ENCODE measurements around the gene PI16.
"Not testable (repeated sequence)": the region's sequence is repeated elsewhere in the genome, so short reads cannot be mapped to it uniquely, and the experiment has no call there.

The PI16 gene

GRCh38 chr6:36975231-36976006 lies 20.9 kb downstream of the PI16 start:
- DNase-seq (ENCODE audit: low read depth in 3 of 3) = no peak

GRCh38 chr6:36976007-36976264 lies 21.4 kb downstream of the PI16 start:
- no peak for DNase-seq (ENCODE audit: low read depth in 3 of 3)

- no peak for DNase-seq (ENCODE audit: low read depth in 3 of 3)
Observed at GRCh38 chr6:36976509-36976908, 22.0 kb downstream of the PI16 start.

GRCh38 chr6:36976931-36977330 lies 22.4 kb downstream of the PI16 start:
- no peak for DNase-seq (ENCODE audit: low read depth in 3 of 3)

GRCh38 chr6:36977470-36977941 lies 23.0 kb downstream of the PI16 start:
- no peak for DNase-seq (ENCODE audit: low read depth in 3 of 3)

GRCh38 chr6:36978421-36979346 lies 24.1 kb downstream of the PI16 start:
- no peak for DNase-seq (ENCODE audit: low read depth in 3 of 3)

- DNase-seq (ENCODE audit: low read depth in 3 of 3) = no peak
Observed at GRCh38 chr6:36979347-36979742, 24.8 kb downstream of the PI16 start.

GRCh38 chr6:36980129-36980528 lies 25.6 kb downstream of the PI16 start:
- DNase-seq (ENCODE audit: low read depth in 3 of 3) = no peak

- DNase-seq (ENCODE audit: low read depth in 3 of 3) = no peak
Observed at GRCh38 chr6:36980876-36981619, 26.5 kb downstream of the PI16 start.

- no peak for DNase-seq (ENCODE audit: low read depth in 3 of 3)
Observed at GRCh38 chr6:36983538-36983937, 29.0 kb downstream of the PI16 start.

GRCh38 chr6:36984581-36985416 lies 30.3 kb downstream of the PI16 start:
- peak; percentile 17 to 60 (median 35) for DNase-seq (ENCODE audit: low read depth in 3 of 3)

GRCh38 chr6:36985417-36985807 lies 30.9 kb downstream of the PI16 start:
- DNase-seq (ENCODE audit: low read depth in 3 of 3) = no peak

GRCh38 chr6:36985808-36986703 lies 31.5 kb downstream of the PI16 start, which contains the start of gene MTCH1:
Gene MTCH1, minus strand, starts transcription at chr6:36986196. Its CDS starts 23 bp downstream, at chr6:36986173.
- DNase-seq (ENCODE audit: low read depth in 3 of 3) = peak; percentile 72 to 84 (median 75)

- no peak for DNase-seq (ENCODE audit: low read depth in 3 of 3)
Observed at GRCh38 chr6:36986704-36987047, 32.1 kb downstream of the PI16 start.

- DNase-seq (ENCODE audit: low read depth in 3 of 3) = no peak
Observed at GRCh38 chr6:36989264-36989663, 34.7 kb downstream of the PI16 start.

- not testable (repeated sequence) for DNase-seq (ENCODE audit: low read depth in 3 of 3)
Observed at GRCh38 chr6:36990401-36990800, 35.9 kb downstream of the PI16 start.

GRCh38 chr6:36997811-36998722 lies 43.5 kb downstream of the PI16 start:
- no peak for DNase-seq (ENCODE audit: low read depth in 3 of 3)

GRCh38 chr6:36998723-36999038 lies 44.1 kb downstream of the PI16 start:
- DNase-seq (ENCODE audit: low read depth in 3 of 3) = no peak

GRCh38 chr6:36999061-36999750 lies 44.7 kb downstream of the PI16 start:
- no peak for DNase-seq (ENCODE audit: low read depth in 3 of 3)
